Osteoblast (primary cell): ENCODE results near the gene ATP8B2. TPM values are rescaled to one million over a fixed set of nuclear protein-coding genes. Genes with fewer than 3 reads are reported as not detected.

Experiments used
- DNase-seq: peaks from one replicate; pipeline ENCODE4 v3.0.0; 2011; ENCODE audit warnings: low spot score, mixed read lengths; ENCODE audit not compliant: insufficient read length; ENCODE audit errors: missing footprints
- H2AFZ ChIP-seq: 2 replicates; pipeline ENCODE4 v1.6.0; 2011; ENCODE audit warnings: mild to moderate bottlenecking, low read length
- H3K27ac ChIP-seq: 2 replicates; pipeline ENCODE4 v1.5.1; 2011; ENCODE audit warnings: mild to moderate bottlenecking, low read depth, low read length, moderate library complexity
- H3K27me3 ChIP-seq: 2 replicates; pipeline ENCODE4 v1.6.0; 2012; ENCODE audit warnings: mild to moderate bottlenecking, control low read depth, inconsistent platforms, low read length, moderate library complexity; ENCODE audit not compliant: insufficient read depth
- H3K36me3 ChIP-seq: 2 replicates; pipeline ENCODE4 v1.5.1; 2011; ENCODE audit warnings: mild to moderate bottlenecking, low read length, control low read depth, moderate library complexity; ENCODE audit not compliant: insufficient read depth
- H3K4me1 ChIP-seq: 2 replicates; pipeline ENCODE4 v1.5.1; 2011; ENCODE audit warnings: mild to moderate bottlenecking, low read length, control low read depth, moderate library complexity; ENCODE audit not compliant: insufficient read depth
- H3K4me2 ChIP-seq: 2 replicates; pipeline ENCODE4 v1.6.0; 2011; ENCODE audit warnings: mild to moderate bottlenecking, low read length; ENCODE audit not compliant: insufficient read depth
- H3K4me3 ChIP-seq: fragments of 200-600 bp; sonication (generic); 3 replicates; pipeline ENCODE4 v1.5.1; 2012; ENCODE audit warnings: mild to moderate bottlenecking, low read length, inconsistent platforms; ENCODE audit not compliant: insufficient read depth
- H3K79me2 ChIP-seq: 2 replicates; pipeline ENCODE4 v1.6.0; 2012; ENCODE audit warnings: mild to moderate bottlenecking, low read length, control low read depth, inconsistent platforms; ENCODE audit not compliant: insufficient read depth
- H3K9me3 ChIP-seq: 2 replicates; pipeline ENCODE4 v1.5.1; 2011; ENCODE audit warnings: low read depth, low read length, control low read depth
- H4K20me1 ChIP-seq: 2 replicates; pipeline ENCODE4 v1.6.0; 2012; ENCODE audit warnings: mild to moderate bottlenecking, low read length, control low read depth; ENCODE audit not compliant: insufficient read depth
- total RNA-seq: library from RNA; depleted of rRNA; stranded (reverse); fragments of >200 nt; gene quantifications from 2 replicates; pipeline ENCODE4 v1.2.3, GENCODE V29; 2012
- TF ChIP-seq, protein P1 (sequence below): IDR thresholded peaks from 2 replicates; pipeline ENCODE4 v1.5.1; 2011; ENCODE audit warnings: mild to moderate bottlenecking, low read depth, low read length, moderate library complexity; ENCODE audit errors: extremely low read depth

The ATP8B2 gene
- total RNA-seq, 1 donor: 162 TPM

DNA sequence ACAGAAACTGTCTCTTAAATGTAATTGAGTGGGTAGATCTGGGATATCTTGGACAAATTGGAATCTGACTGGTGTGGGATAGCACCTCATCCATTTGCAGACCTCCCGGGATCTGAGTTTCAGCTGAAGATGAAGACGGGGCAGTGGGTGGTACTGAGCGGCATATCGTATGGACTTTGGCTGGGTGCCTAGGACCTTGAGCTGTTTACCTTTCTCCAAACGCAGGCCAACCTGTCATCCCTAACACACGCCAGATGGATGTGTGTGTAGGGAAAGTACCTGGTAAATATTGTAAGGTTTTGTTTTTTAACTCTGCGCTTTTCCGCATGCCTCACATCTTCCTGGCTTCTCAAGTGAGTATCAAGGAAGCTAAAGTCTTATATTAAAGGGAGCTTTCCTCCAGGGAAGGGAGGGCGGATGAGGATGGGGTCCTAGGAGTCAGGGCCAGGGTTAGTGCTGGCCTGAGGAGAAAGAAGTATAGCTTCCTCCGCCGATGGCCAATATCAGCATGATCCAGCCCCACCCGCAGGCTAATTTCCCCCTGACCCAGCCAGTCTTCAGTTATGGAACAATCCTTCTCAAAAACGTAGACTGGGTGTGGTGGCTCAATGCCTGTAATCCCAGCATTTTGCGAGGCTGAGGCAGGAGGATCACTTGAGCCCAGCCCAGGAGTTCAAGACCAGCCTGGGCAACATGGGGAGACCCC, 26.2 kb downstream of the ATP8B2 start:
- no peak overlapping the region for H3K27ac ChIP-seq
- no peak overlapping the region for H3K4me3 ChIP-seq
- no peak overlapping the region for H3K4me2 ChIP-seq
- peaks cover 15% of the 10 kb centered on the region for H3K4me1 ChIP-seq
- H3K79me2 ChIP-seq: no peaks in the 10 kb centered on the region
- H2AFZ ChIP-seq: no peak overlapping the region
- H4K20me1 ChIP-seq: peaks cover 13% of the 10 kb centered on the region
- TF ChIP-seq, protein P1, sequence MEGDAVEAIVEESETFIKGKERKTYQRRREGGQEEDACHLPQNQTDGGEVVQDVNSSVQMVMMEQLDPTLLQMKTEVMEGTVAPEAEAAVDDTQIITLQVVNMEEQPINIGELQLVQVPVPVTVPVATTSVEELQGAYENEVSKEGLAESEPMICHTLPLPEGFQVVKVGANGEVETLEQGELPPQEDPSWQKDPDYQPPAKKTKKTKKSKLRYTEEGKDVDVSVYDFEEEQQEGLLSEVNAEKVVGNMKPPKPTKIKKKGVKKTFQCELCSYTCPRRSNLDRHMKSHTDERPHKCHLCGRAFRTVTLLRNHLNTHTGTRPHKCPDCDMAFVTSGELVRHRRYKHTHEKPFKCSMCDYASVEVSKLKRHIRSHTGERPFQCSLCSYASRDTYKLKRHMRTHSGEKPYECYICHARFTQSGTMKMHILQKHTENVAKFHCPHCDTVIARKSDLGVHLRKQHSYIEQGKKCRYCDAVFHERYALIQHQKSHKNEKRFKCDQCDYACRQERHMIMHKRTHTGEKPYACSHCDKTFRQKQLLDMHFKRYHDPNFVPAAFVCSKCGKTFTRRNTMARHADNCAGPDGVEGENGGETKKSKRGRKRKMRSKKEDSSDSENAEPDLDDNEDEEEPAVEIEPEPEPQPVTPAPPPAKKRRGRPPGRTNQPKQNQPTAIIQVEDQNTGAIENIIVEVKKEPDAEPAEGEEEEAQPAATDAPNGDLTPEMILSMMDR: no peak
- DNase-seq: no peak
- peaks cover 9% of the 10 kb centered on the region for H3K27me3 ChIP-seq
- H3K36me3 ChIP-seq: peaks cover 31% of the 10 kb centered on the region
- no peaks in the 10 kb centered on the region for H3K9me3 ChIP-seq

DNA sequence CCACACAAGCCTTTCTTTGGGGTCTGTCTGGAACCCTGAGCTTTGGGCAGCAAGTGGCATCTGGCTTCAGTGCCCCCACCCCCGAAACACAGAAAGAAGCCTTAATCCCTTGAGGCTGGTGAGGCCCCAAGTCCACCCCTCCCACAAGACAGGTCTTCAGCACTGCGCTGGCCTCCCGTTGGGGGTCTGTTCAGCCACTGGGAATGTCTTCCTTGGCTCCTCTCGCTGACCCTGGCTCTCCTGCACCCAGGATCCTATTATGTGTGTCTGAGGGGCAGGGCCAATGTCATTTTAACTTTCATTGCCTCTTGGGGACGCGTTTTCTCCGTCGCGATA, 26.9 kb downstream of the ATP8B2 start:
- Histone ChIP-seq H3K27me3 (peaks cover 11% of the 10 kb centered on the region), H3K27ac (no peak overlapping the region), H3K9me3 (no peaks in the 10 kb centered on the region), H3K4me3 (peak overlapping the region; percentile 67), H4K20me1 (peaks cover 12% of the 10 kb centered on the region), H3K36me3 (peaks cover 27% of the 10 kb centered on the region), H3K79me2 (no peaks in the 10 kb centered on the region), H2AFZ (peak overlapping the region; percentile 86), H3K4me2 (peak overlapping the region; percentile 84), H3K4me1 (peaks cover 15% of the 10 kb centered on the region)
- TF ChIP-seq, protein P1: no peak
- no peak for DNase-seq

DNA sequence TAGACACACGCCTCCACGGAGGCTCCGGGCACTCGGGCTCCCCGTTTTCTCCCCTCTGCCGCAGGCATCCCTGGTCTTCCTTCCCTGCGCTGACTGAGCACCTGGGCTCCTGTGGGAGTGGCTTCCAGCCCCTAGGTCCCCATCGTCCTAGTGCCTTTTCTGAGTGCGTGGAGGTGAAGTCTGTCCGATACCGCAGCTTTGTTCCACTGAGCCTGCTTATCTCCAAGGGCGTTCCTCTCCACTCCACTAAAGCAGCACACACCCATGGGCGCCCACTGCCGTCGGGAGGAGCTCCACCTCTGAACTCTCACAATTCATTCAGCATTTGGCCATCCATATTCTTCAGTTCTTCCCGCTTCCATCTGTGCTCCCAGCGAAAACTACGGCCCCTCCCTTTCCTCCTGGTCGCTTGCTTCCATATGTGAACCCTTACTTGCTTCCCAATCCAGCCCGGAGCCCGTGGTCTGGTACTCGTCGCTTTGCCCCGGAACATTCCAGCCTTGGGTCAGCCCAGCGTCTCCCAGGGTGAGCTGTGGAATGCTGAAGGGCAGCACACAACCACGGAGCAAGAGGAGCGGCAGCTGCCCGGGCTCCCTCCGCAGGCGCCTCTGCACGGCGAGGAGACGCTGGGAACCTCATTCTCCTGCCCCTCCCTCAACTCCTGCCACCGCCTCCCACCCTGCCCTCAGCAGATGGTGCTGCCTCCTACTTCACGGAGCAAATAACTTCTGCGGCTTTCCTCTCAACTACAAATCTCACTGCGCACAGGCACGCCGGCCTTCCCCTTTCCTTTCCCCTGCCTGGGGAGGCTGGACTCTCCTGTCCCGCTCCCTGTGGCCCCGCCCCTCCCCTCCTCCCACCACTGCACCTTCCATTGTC, 27.5 kb downstream of the ATP8B2 start:
- Histone ChIP-seq H3K4me3 (peak overlapping the region; percentile 67), H3K27ac (no peak overlapping the region), H3K9me3 (no peaks in the 10 kb centered on the region), H3K4me1 (peaks cover 15% of the 10 kb centered on the region), H3K27me3 (peaks cover 11% of the 10 kb centered on the region), H3K4me2 (peak overlapping the region; percentile 84), H3K36me3 (peaks cover 24% of the 10 kb centered on the region), H2AFZ (peak overlapping the region; percentile 86), H3K79me2 (no peaks in the 10 kb centered on the region), H4K20me1 (peaks cover 12% of the 10 kb centered on the region)
- TF ChIP-seq, protein P1: no peak
- no peak for DNase-seq

DNA sequence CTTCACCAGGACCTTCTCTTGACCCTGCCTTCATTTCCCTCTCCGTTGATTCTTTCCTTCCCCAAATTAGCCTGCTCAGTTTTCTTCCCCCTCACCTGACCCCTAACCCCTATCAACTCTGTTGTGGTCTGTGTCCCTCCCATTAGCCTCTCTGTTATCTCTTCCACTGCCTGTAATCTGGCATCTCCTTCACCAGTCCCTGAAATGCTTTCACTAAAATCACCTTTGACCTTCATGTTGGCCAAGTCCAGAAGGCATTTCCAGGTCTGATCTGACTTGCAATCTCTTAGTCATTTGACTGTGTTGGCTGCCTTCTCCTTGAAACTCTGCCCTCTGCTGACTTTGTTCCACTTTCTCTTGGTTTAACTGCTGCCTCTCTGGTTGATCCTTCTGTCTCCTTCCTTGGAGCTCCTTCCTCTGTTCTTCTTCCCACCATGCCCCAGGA, 28.2 kb downstream of the ATP8B2 start:
- DNase-seq: no peak
- H3K4me2 ChIP-seq: peak overlapping the region; percentile 84
- no peak overlapping the region for H3K27ac ChIP-seq
- no peaks in the 10 kb centered on the region for H3K9me3 ChIP-seq
- peaks cover 18% of the 10 kb centered on the region for H3K36me3 ChIP-seq
- H3K4me3 ChIP-seq: peak overlapping the region; percentile 67
- no peaks in the 10 kb centered on the region for H3K79me2 ChIP-seq
- H3K4me1 ChIP-seq: peaks cover 15% of the 10 kb centered on the region
- H4K20me1 ChIP-seq: peaks cover 9% of the 10 kb centered on the region
- H2AFZ ChIP-seq: no peak overlapping the region
- TF ChIP-seq, protein P1: peak; percentile 47
- peaks cover 13% of the 10 kb centered on the region for H3K27me3 ChIP-seq
